ENCODE measurements around the gene LRG1. TPM values are rescaled to one million over a fixed set of nuclear protein-coding genes. Genes with fewer than 3 reads are reported as not detected.

LRG1 gene
- total and polyA plus RNA-seq, 2 experiments from 2014 or later: 0.21 to 0.45 TPM

DNA sequence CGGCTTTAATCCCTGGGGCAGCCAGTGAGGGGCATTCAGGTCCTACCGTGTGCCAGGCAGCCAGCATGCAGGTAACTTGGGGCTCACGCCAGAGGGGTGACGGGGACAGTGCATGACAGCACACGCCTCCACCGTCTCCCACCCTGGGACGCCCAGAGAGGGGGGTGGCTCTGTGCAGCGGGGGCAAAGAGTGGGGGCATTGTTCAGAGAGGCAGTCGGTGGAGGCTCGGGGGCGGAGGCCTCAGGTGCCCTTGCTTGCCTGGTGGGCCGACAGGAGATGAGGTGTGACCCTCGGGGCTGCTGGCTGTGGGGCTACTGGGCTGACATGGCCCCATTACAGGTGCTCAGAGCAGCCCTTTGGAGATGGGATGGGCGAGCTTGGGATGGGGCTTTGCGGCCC is 40.0 kb downstream of the LRG1 start (continued):
- TF ChIP-seq REST (IDR thresholded peaks at IDR 0.05; ENCODE audit: unreplicated experiment): no peak

- Histone ChIP-seq H3K9me2 (ENCODE audit: insufficient read depth) (no peaks in the 10 kb centered on the region), H3F3A (replicated peaks; ENCODE audit: low read depth) (no peaks in the 10 kb centered on the region), H3K27me3 (ENCODE audit: insufficient read depth) (no peaks in the 10 kb centered on the region), H3K4me1 (ENCODE audit: insufficient read depth) (no peaks in the 10 kb centered on the region), H3K4me2 (no peak overlapping the region), H2AFZ (no peak overlapping the region), H3K27ac (ENCODE audit: low read depth) (no peak overlapping the region), H3K4me3 (no peak overlapping the region), H3K36me3 (ENCODE audit: insufficient read depth) (peaks cover 10% of the 10 kb centered on the region; the same call in 1 of the 2 replicates), H4K20me1 (replicated peaks; ENCODE audit: insufficient read depth) (no peaks in the 10 kb centered on the region; the same call in 1 of the 2 replicates), H3K79me2 (replicated peaks; ENCODE audit: insufficient read depth) (no peaks in the 10 kb centered on the region)
- H3K36me3 Mint-ChIP-seq (ENCODE audit: low read depth): peaks cover 29% of the 10 kb centered on the region
- no peaks in the 10 kb centered on the region for H3K4me1 Mint-ChIP-seq
- no peak overlapping the region for H3K27ac Mint-ChIP-seq
- H3K4me3 Mint-ChIP-seq: no peak overlapping the region
- H3K9me3 Mint-ChIP-seq: no peaks in the 10 kb centered on the region
- H3K27me3 Mint-ChIP-seq (ENCODE audit: insufficient read depth, low read depth, poor library complexity): peaks cover 9% of the 10 kb centered on the region
- no peak for DNase-seq (ENCODE audit: low spot score)
- TF ChIP-seq EZH2 (IDR thresholded peaks at IDR 0.05; ENCODE audit: low read depth, unreplicated experiment): no peak
- TF ChIP-seq, protein P1, sequence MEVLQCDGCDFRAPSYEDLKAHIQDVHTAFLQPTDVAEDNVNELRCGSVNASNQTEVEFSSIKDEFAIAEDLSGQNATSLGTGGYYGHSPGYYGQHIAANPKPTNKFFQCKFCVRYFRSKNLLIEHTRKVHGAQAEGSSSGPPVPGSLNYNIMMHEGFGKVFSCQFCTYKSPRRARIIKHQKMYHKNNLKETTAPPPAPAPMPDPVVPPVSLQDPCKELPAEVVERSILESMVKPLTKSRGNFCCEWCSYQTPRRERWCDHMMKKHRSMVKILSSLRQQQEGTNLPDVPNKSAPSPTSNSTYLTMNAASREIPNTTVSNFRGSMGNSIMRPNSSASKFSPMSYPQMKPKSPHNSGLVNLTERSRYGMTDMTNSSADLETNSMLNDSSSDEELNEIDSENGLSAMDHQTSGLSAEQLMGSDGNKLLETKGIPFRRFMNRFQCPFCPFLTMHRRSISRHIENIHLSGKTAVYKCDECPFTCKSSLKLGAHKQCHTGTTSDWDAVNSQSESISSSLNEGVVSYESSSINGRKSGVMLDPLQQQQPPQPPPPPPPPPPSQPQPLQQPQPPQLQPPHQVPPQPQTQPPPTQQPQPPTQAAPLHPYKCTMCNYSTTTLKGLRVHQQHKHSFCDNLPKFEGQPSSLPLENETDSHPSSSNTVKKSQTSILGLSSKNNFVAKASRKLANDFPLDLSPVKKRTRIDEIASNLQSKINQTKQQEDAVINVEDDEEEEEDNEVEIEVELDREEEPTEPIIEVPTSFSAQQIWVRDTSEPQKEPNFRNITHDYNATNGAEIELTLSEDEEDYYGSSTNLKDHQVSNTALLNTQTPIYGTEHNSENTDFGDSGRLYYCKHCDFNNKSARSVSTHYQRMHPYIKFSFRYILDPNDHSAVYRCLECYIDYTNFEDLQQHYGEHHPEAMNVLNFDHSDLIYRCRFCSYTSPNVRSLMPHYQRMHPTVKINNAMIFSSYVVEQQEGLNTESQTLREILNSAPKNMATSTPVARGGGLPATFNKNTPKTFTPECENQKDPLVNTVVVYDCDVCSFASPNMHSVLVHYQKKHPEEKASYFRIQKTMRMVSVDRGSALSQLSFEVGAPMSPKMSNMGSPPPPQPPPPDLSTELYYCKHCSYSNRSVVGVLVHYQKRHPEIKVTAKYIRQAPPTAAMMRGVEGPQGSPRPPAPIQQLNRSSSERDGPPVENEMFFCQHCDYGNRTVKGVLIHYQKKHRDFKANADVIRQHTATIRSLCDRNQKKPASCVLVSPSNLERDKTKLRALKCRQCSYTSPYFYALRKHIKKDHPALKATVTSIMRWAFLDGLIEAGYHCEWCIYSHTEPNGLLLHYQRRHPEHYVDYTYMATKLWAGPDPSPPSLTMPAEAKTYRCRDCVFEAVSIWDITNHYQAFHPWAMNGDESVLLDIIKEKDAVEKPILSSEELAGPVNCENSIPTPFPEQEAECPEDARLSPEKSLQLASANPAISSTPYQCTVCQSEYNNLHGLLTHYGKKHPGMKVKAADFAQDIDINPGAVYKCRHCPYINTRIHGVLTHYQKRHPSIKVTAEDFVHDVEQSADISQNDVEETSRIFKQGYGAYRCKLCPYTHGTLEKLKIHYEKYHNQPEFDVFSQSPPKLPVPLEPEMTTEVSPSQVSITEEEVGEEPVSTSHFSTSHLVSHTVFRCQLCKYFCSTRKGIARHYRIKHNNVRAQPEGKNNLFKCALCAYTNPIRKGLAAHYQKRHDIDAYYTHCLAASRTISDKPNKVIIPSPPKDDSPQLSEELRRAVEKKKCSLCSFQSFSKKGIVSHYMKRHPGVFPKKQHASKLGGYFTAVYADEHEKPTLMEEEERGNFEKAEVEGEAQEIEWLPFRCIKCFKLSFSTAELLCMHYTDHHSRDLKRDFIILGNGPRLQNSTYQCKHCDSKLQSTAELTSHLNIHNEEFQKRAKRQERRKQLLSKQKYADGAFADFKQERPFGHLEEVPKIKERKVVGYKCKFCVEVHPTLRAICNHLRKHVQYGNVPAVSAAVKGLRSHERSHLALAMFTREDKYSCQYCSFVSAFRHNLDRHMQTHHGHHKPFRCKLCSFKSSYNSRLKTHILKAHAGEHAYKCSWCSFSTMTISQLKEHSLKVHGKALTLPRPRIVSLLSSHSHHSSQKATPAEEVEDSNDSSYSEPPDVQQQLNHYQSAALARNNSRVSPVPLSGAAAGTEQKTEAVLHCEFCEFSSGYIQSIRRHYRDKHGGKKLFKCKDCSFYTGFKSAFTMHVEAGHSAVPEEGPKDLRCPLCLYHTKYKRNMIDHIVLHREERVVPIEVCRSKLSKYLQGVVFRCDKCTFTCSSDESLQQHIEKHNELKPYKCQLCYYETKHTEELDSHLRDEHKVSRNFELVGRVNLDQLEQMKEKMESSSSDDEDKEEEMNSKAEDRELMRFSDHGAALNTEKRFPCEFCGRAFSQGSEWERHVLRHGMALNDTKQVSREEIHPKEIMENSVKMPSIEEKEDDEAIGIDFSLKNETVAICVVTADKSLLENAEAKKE (CRISPR knock-in tag; IDR thresholded peaks at IDR 0.05): no peak
- TF ChIP-seq CREB1 (CRISPR knock-in tag; IDR thresholded peaks at IDR 0.05; ENCODE audit: low read depth): no peak
- no peak for ATAC-seq
Measured at GRCh38 chr19:4499318-4499717, 40.5 kb downstream of the LRG1 start.

Data from GM23338 (cell line).